Gastrocnemius medialis (tissue), 4 donors: Measurements from ENCODE around the gene WHRN.

Experiments
- CTCF ChIP-seq, 5 experiments: fragments of 450-650 bp in 3 of 5; fragments of 200-600 bp in 2 of 5; sonication (generic) in 2 of 5; IDR thresholded peaks in 4 of 5; conservative IDR thresholded peaks in 1 of 5; 1 replicate in 4 of 5; 2 replicates in 1 of 5; pipeline ENCODE4 v1.5.1; 2016 to 2019; ENCODE audit warnings: antibody characterized with exemption in 5 of 5, mild to moderate bottlenecking in 3 of 5, moderate library complexity in 3 of 5
- POLR2A ChIP-seq, 2 donors: fragments of 450-650 bp; IDR thresholded peaks; one replicate each; pipeline ENCODE4 v1.6.1; 2017; ENCODE audit warnings: antibody characterized with exemption in 2 of 2, mild to moderate bottlenecking in 2 of 2, moderate library complexity in 2 of 2

- no peak for TF ChIP-seq CTCF (IDR thresholded peaks at IDR 0.05 in 4 of 5, conservative IDR thresholded peaks at IDR 0.05 in 1 of 5)
- no peak for TF ChIP-seq POLR2A (IDR thresholded peaks at IDR 0.05)
These were observed 32.4 kb downstream of the WHRN start for GRCh38 chr9:114472765-114473446.
